ENCODE data around the gene GPR78.

Gene GPR78

DNA sequence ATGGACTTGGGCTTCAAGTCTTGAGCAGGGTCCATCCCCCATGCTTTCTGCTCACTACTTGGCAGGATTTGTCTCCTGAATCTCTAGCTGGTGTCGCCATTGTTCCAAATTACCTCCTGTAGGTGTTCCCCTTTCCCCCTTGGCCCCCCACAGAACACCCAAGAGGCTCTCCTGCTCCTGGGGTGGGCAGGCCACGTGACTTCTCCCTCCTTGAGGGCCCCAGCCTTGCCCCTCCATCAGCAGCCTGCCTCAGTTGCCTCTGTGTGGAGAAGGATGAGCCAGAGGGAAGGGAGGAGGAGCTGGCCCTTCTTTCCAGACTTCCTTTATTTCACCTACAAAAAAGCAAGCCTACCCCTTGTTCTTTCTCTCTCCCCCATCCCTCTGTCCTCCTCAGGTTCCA lies 1.8 kb downstream of the GPR78 start:
- Histone ChIP-seq H3K23ac (ENCODE audit: low read depth, low read length, poor library complexity) (no peak overlapping the region), H3K36me3 (replicated peaks in 1 of 2; ENCODE audit: control insufficient read depth in 2 of 2, insufficient read depth in 2 of 2, low read length in 2 of 2) (no peaks in the 10 kb centered on the region), H2BK15ac (ENCODE audit: low read length) (no peak overlapping the region), H2AFZ (ENCODE audit: low read length) (no peak overlapping the region), H2AK5ac (ENCODE audit: low read depth, low read length) (no peak overlapping the region), H2BK5ac (ENCODE audit: low read length) (no peak overlapping the region), H3K4me3 (ENCODE audit: low read length in 2 of 2) (no peak overlapping the region), H3K14ac (ENCODE audit: low read length) (no peak overlapping the region), H4K91ac (ENCODE audit: low read depth, low read length, poor library complexity) (no peak overlapping the region), H3K27me3 (ENCODE audit: control insufficient read depth in 3 of 3, insufficient read depth in 3 of 3, low read depth in 1 of 3, low read length in 3 of 3) (peaks cover 3 to 37% (median 15%) of the 10 kb centered on the region in 3 experiments), H4K8ac (ENCODE audit: low read depth, low read length) (no peak overlapping the region), H3K4me1 (ENCODE audit: control insufficient read depth in 2 of 2, insufficient read depth in 1 of 2, low read depth in 1 of 2, low read length in 2 of 2) (peaks cover 0 to 10% of the 10 kb centered on the region in 2 donors), H3K9ac (ENCODE audit: low read depth, low read length, poor library complexity) (no peak overlapping the region), H3K9me3 (replicated peaks in 1 of 2; ENCODE audit: control insufficient read depth in 2 of 2, insufficient read depth in 1 of 2, low read depth in 1 of 2, low read length in 2 of 2) (peaks cover 0 to 2% of the 10 kb centered on the region in 2 donors), H3K4ac (ENCODE audit: low read length) (no peak overlapping the region), H3K18ac (ENCODE audit: low read length) (no peak overlapping the region), H2BK120ac (ENCODE audit: low read depth, low read length) (no peak overlapping the region), H2BK12ac (ENCODE audit: low read length) (no peak overlapping the region), H3K79me1 (ENCODE audit: low read depth, low read length) (peaks cover 3% of the 10 kb centered on the region), H3K27ac (replicated peaks; ENCODE audit: low read length) (no peak overlapping the region), H3K4me2 (ENCODE audit: insufficient read depth, low read length, poor library complexity, severe bottlenecking) (no peak overlapping the region)
- no peak for DNase-seq (ENCODE audit: low spot score)
- no CpG with 5 or more reads among the region's 2 CpGs for WGBS, 2 donors (ENCODE audit: extremely low coverage in 2 of 2, insufficient read length in 2 of 2, insufficient replicate concordance in 1 of 2)

DNA sequence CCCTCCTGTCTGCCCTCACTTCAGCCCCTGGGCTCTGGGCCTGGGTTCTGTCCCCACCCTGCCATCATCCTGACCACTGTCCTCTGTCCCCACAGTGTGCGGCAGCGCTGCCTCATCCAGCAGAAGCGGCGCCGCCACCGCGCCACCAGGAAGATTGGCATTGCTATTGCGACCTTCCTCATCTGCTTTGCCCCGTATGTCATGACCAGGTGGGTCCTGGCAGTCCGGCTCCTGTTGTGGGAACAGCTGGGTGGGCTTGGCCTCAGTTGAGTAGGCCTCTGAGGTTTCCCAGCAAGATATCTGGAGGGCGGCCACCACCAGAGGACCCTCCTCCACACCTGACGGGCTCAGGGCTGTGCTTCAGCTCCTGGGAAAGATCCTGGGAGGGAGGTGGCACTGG lies 2.2 kb downstream of the GPR78 start:
- no peak overlapping the region for H3K4me2 ChIP-seq (ENCODE audit: insufficient read depth, low read length, poor library complexity, severe bottlenecking)
- peaks cover 0 to 10% of the 10 kb centered on the region in 2 donors for H3K4me1 ChIP-seq (ENCODE audit: control insufficient read depth in 2 of 2, insufficient read depth in 1 of 2, low read depth in 1 of 2, low read length in 2 of 2)
- no peak overlapping the region for H3K9ac ChIP-seq (ENCODE audit: low read depth, low read length, poor library complexity)
- no peak overlapping the region for H3K23ac ChIP-seq (ENCODE audit: low read depth, low read length, poor library complexity)
- H3K27me3 ChIP-seq (ENCODE audit: control insufficient read depth in 3 of 3, insufficient read depth in 3 of 3, low read depth in 1 of 3, low read length in 3 of 3), result peaks cover 3 to 37% (median 15%) of the 10 kb centered on the region in 3 experiments
- no peak for DNase-seq (ENCODE audit: low spot score)
- H3K4ac ChIP-seq (ENCODE audit: low read length), result no peak overlapping the region
- no peak overlapping the region for H2AFZ ChIP-seq (ENCODE audit: low read length)
- H3K4me3 ChIP-seq (ENCODE audit: low read length in 2 of 2), result no peak overlapping the region
- H3K79me1 ChIP-seq (ENCODE audit: low read depth, low read length), result peaks cover 3% of the 10 kb centered on the region
- no peak overlapping the region for H3K27ac ChIP-seq (replicated peaks; ENCODE audit: low read length)
- no peak overlapping the region for H2BK12ac ChIP-seq (ENCODE audit: low read length)
- no CpG with 5 or more reads among the region's 12 CpGs for WGBS, 2 donors (ENCODE audit: extremely low coverage in 2 of 2, insufficient read length in 2 of 2, insufficient replicate concordance in 1 of 2)
- H3K36me3 ChIP-seq (replicated peaks in 1 of 2; ENCODE audit: control insufficient read depth in 2 of 2, insufficient read depth in 2 of 2, low read length in 2 of 2), result no peaks in the 10 kb centered on the region
- peaks cover 0 to 2% of the 10 kb centered on the region in 2 donors for H3K9me3 ChIP-seq (replicated peaks in 1 of 2; ENCODE audit: control insufficient read depth in 2 of 2, insufficient read depth in 1 of 2, low read depth in 1 of 2, low read length in 2 of 2)
- no peak overlapping the region for H2BK5ac ChIP-seq (ENCODE audit: low read length)
- H2BK120ac ChIP-seq (ENCODE audit: low read depth, low read length), result no peak overlapping the region
- H2BK15ac ChIP-seq (ENCODE audit: low read length), result no peak overlapping the region
- H4K8ac ChIP-seq (ENCODE audit: low read depth, low read length), result no peak overlapping the region
- no peak overlapping the region for H4K91ac ChIP-seq (ENCODE audit: low read depth, low read length, poor library complexity)
- H2AK5ac ChIP-seq (ENCODE audit: low read depth, low read length), result no peak overlapping the region
- H3K14ac ChIP-seq (ENCODE audit: low read length), result no peak overlapping the region
- H3K18ac ChIP-seq (ENCODE audit: low read length), result no peak overlapping the region

DNA sequence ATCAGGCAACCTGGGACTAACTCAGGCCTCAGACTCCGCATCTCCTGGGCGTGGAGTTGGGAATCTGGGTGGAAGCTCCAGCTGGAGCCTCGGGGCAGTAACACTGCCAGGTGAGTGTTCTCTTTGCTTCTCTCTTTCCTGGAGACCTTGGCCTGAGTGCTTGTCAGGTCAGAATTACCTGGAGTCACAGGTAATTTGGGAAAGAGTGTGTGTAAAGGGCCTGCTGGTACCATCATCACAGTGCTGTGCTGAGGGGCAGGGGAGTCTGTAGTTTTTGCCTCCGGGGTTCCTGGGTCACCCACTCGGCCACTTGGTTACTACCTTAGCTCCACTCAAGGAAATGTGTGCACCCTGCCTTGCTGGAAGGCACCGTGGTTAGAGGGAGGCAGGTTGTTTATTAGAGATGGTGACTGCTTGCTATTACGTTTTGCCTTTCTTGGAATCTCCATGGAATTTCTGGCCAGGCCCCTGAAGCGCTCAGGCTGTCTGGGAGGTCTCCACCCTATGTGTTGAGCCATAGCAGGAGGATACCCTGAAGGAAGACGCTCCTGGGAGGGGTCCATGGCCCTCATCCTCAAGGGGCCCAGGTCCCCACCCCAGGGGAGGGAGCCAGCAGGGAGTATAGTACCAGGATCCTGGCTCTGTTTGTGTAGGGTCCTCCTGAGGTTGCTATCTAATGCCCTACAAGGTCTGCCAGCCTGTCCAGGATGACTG lies 2.9 kb downstream of the GPR78 start:
- H2BK120ac ChIP-seq (ENCODE audit: low read depth, low read length), result no peak overlapping the region
- no peak overlapping the region for H3K27ac ChIP-seq (replicated peaks; ENCODE audit: low read length)
- no peak overlapping the region for H3K18ac ChIP-seq (ENCODE audit: low read length)
- no peak overlapping the region for H2BK15ac ChIP-seq (ENCODE audit: low read length)
- H3K4ac ChIP-seq (ENCODE audit: low read length), result no peak overlapping the region
- no peak overlapping the region for H2BK5ac ChIP-seq (ENCODE audit: low read length)
- DNase-seq (ENCODE audit: low spot score), result no peak
- no peak overlapping the region for H3K4me3 ChIP-seq (ENCODE audit: low read length in 2 of 2)
- H2AFZ ChIP-seq (ENCODE audit: low read length), result no peak overlapping the region
- H3K14ac ChIP-seq (ENCODE audit: low read length), result no peak overlapping the region
- H2BK12ac ChIP-seq (ENCODE audit: low read length), result no peak overlapping the region
- no peak overlapping the region for H3K9ac ChIP-seq (ENCODE audit: low read depth, low read length, poor library complexity)
- H4K91ac ChIP-seq (ENCODE audit: low read depth, low read length, poor library complexity), result no peak overlapping the region
- H3K4me2 ChIP-seq (ENCODE audit: insufficient read depth, low read length, poor library complexity, severe bottlenecking), result no peak overlapping the region
- peaks cover 3 to 33% (median 15%) of the 10 kb centered on the region in 3 experiments for H3K27me3 ChIP-seq (ENCODE audit: control insufficient read depth in 3 of 3, insufficient read depth in 3 of 3, low read depth in 1 of 3, low read length in 3 of 3)
- peaks cover 3% of the 10 kb centered on the region for H3K79me1 ChIP-seq (ENCODE audit: low read depth, low read length)
- H3K4me1 ChIP-seq (ENCODE audit: control insufficient read depth in 2 of 2, insufficient read depth in 1 of 2, low read depth in 1 of 2, low read length in 2 of 2), result peaks cover 0 to 10% of the 10 kb centered on the region in 2 donors
- peaks cover 0 to 2% of the 10 kb centered on the region in 2 donors for H3K9me3 ChIP-seq (replicated peaks in 1 of 2; ENCODE audit: control insufficient read depth in 2 of 2, insufficient read depth in 1 of 2, low read depth in 1 of 2, low read length in 2 of 2)
- no peak overlapping the region for H4K8ac ChIP-seq (ENCODE audit: low read depth, low read length)
- H3K36me3 ChIP-seq (replicated peaks in 1 of 2; ENCODE audit: control insufficient read depth in 2 of 2, insufficient read depth in 2 of 2, low read length in 2 of 2), result no peaks in the 10 kb centered on the region
- no peak overlapping the region for H2AK5ac ChIP-seq (ENCODE audit: low read depth, low read length)
- no peak overlapping the region for H3K23ac ChIP-seq (ENCODE audit: low read depth, low read length, poor library complexity)
- no CpG with 5 or more reads among the region's 9 CpGs for WGBS, 2 donors (ENCODE audit: extremely low coverage in 2 of 2, insufficient read length in 2 of 2, insufficient replicate concordance in 1 of 2)

DNA sequence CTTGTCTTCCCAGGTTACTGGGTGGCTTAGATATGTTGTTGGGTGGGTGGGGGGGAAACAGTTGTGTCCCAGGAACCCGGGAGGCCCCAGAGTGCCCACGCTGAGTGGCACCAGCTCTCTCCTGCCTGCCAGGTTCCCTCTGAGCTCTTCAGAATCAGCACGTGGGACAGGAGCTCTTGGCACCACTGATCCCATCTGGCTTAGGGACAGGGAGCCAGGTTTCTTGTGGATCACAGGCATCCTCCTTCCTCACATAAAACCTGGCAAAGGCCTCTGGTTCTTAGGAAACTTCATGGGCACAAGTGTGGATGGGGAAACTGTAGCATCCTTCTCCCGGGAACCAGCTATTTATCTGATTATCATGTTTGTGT lies 3.4 kb downstream of the GPR78 start:
- H3K27ac ChIP-seq (replicated peaks; ENCODE audit: low read length), result no peak overlapping the region
- H3K79me1 ChIP-seq (ENCODE audit: low read depth, low read length), result peaks cover 3% of the 10 kb centered on the region
- H3K14ac ChIP-seq (ENCODE audit: low read length), result no peak overlapping the region
- no peak overlapping the region for H3K4me2 ChIP-seq (ENCODE audit: insufficient read depth, low read length, poor library complexity, severe bottlenecking)
- no CpG with 5 or more reads among the region's 4 CpGs for WGBS, 2 donors (ENCODE audit: extremely low coverage in 2 of 2, insufficient read length in 2 of 2, insufficient replicate concordance in 1 of 2)
- H3K18ac ChIP-seq (ENCODE audit: low read length), result no peak overlapping the region
- peaks cover 0 to 10% of the 10 kb centered on the region in 2 donors for H3K4me1 ChIP-seq (ENCODE audit: control insufficient read depth in 2 of 2, insufficient read depth in 1 of 2, low read depth in 1 of 2, low read length in 2 of 2)
- H2BK5ac ChIP-seq (ENCODE audit: low read length), result no peak overlapping the region
- H3K9ac ChIP-seq (ENCODE audit: low read depth, low read length, poor library complexity), result no peak overlapping the region
- no peak overlapping the region for H2BK120ac ChIP-seq (ENCODE audit: low read depth, low read length)
- H3K27me3 ChIP-seq (ENCODE audit: control insufficient read depth in 3 of 3, insufficient read depth in 3 of 3, low read depth in 1 of 3, low read length in 3 of 3), result peaks cover 3 to 35% (median 15%) of the 10 kb centered on the region in 3 experiments
- no peak overlapping the region for H4K8ac ChIP-seq (ENCODE audit: low read depth, low read length)
- H3K9me3 ChIP-seq (replicated peaks in 1 of 2; ENCODE audit: control insufficient read depth in 2 of 2, insufficient read depth in 1 of 2, low read depth in 1 of 2, low read length in 2 of 2), result peaks cover 0 to 2% of the 10 kb centered on the region in 2 donors
- no peaks in the 10 kb centered on the region for H3K36me3 ChIP-seq (replicated peaks in 1 of 2; ENCODE audit: control insufficient read depth in 2 of 2, insufficient read depth in 2 of 2, low read length in 2 of 2)
- no peak overlapping the region for H2AFZ ChIP-seq (ENCODE audit: low read length)
- no peak for DNase-seq (ENCODE audit: low spot score)
- no peak overlapping the region for H2BK15ac ChIP-seq (ENCODE audit: low read length)
- no peak overlapping the region for H2AK5ac ChIP-seq (ENCODE audit: low read depth, low read length)
- H3K23ac ChIP-seq (ENCODE audit: low read depth, low read length, poor library complexity), result no peak overlapping the region
- no peak overlapping the region for H3K4me3 ChIP-seq (ENCODE audit: low read length in 2 of 2)
- H2BK12ac ChIP-seq (ENCODE audit: low read length), result no peak overlapping the region
- H4K91ac ChIP-seq (ENCODE audit: low read depth, low read length, poor library complexity), result no peak overlapping the region
- no peak overlapping the region for H3K4ac ChIP-seq (ENCODE audit: low read length)
